Panc1 (cell line): Measurements from ENCODE around the gene CD3D. TPM values are rescaled to one million over a fixed set of nuclear protein-coding genes. Genes with fewer than 3 reads are reported as not detected.

Experiments
- ATAC-seq: fragments of 200-7000 bp; cut with Tn5 transposase; 2 replicates; pipeline ENCODE4 v1.9.1; 2020; ENCODE audit warnings: mild to moderate bottlenecking, moderate library complexity
- BruUV-seq: library from RNA; stranded (reverse); fragments of 400-500 nt; replicated peaks from 2 replicates; lab custom pipeline; 2021; lab: Mats Ljungman, UMichigan
- CTCF ChIA-PET: fragments of 300-600 bp; sonication (Branson Sonifier 250); formaldehyde crosslinking; loops from one replicate; lab custom pipeline; 2022; ENCODE audit warnings: antibody characterized with exemption; lab: Charles Lee
- POLR2A ChIA-PET: fragments of 300-600 bp; sonication (Branson Sonifier 250); formaldehyde crosslinking; loops from one replicate; lab custom pipeline; 2022; ENCODE audit warnings: antibody characterized with exemption; lab: Charles Lee
- DNase-seq: peaks from one replicate; pipeline ENCODE4 v3.0.0-alpha.2; 2010; ENCODE audit warnings: low read depth, low spot score
- H3K27ac ChIP-seq: 2 replicates; pipeline ENCODE4 v1.5.1; 2011; ENCODE audit warnings: mild to moderate bottlenecking, low read length, inconsistent platforms
- H3K27me3 ChIP-seq: fragments of 200-500 bp; sonication (Bioruptor generic); 2 replicates; pipeline ENCODE4 v1.6.0; 2014; ENCODE audit warnings: low read length, inconsistent platforms; ENCODE audit not compliant: control insufficient read depth, insufficient read depth
- H3K36me3 ChIP-seq: fragments of 200-500 bp; sonication (Bioruptor generic); 2 replicates; pipeline ENCODE4 v1.5.1; 2014; ENCODE audit warnings: inconsistent platforms, mild to moderate bottlenecking, low read length, moderate library complexity; ENCODE audit not compliant: control insufficient read depth, insufficient read depth
- H3K4me1 ChIP-seq: 2 replicates; pipeline ENCODE4 v1.5.1; 2011; ENCODE audit warnings: inconsistent platforms, mild to moderate bottlenecking, low read length, moderate library complexity; ENCODE audit not compliant: control insufficient read depth, insufficient read depth
- H3K4me3 ChIP-seq, 2 experiments: 2 replicates each; pipeline ENCODE4 v1.5.1; 2011 to 2012; ENCODE audit warnings: low read depth in 2 of 2, low read length in 2 of 2, mild to moderate bottlenecking in 2 of 2, inconsistent platforms in 1 of 2, moderate library complexity in 1 of 2
- H3K9me3 ChIP-seq: fragments of 200-500 bp; sonication (Bioruptor generic); 2 replicates; pipeline ENCODE4 v1.5.1; 2014; ENCODE audit warnings: low read depth, mild to moderate bottlenecking, inconsistent platforms, low read length, moderate library complexity; ENCODE audit not compliant: control insufficient read depth, insufficient read depth
- POLR2AphosphoS5 ChIP-seq: IDR thresholded peaks from 2 replicates; pipeline ENCODE4 v1.6.1; 2012; ENCODE audit warnings: mild to moderate bottlenecking, low read depth, low read length, moderate library complexity
- SIN3A ChIP-seq: IDR thresholded peaks from 2 replicates; pipeline ENCODE4 v1.6.1; 2012; ENCODE audit warnings: low read depth, mild to moderate bottlenecking, low read length, moderate library complexity, borderline replicate concordance; ENCODE audit not compliant: insufficient read depth
- TCF7L2 ChIP-seq: IDR thresholded peaks from 2 replicates; pipeline ENCODE4 v1.6.1; 2011; ENCODE audit warnings: mild to moderate bottlenecking, low read depth, low read length, inconsistent platforms
- in situ Hi-C: cut with HindIII; loops from 2 replicates; pipeline ENCODE4 v1.10.0; 2016; ENCODE audit warnings: low sequenced_read_pairs, low pct_unique_long_range_greater_than_20kb
- intact Hi-C: fragments of 100-400 bp; cut with micrococcal nuclease; formaldehyde crosslinking; loops from one replicate; pipeline ENCODE4 v1.10.0; 2022; ENCODE audit not compliant: unreplicated experiment
- total RNA-seq: library from RNA; stranded (reverse); gene quantifications from one replicate; pipeline ENCODE4 v1.2.1, GENCODE V29; 2021; ENCODE audit not compliant: unreplicated experiment
- TF ChIP-seq, protein P1 (sequence below): fragments of 450-650 bp; IDR thresholded peaks from 2 replicates; pipeline ENCODE4 v1.5.1; 2017; ENCODE audit warnings: mild to moderate bottlenecking
- TF ChIP-seq, protein P2 (sequence below), 2 experiments: IDR thresholded peaks; 2 replicates each; pipeline ENCODE4 v1.6.1; 2011 to 2012; ENCODE audit warnings: low read depth in 2 of 2, control low read depth in 1 of 2, low read length in 1 of 2, mild to moderate bottlenecking in 1 of 2, moderate library complexity in 1 of 2; ENCODE audit not compliant: insufficient read depth in 1 of 2

The CD3D gene
- total RNA-seq, 1 experiment from 2014 or later, result 0.39 TPM

DNA sequence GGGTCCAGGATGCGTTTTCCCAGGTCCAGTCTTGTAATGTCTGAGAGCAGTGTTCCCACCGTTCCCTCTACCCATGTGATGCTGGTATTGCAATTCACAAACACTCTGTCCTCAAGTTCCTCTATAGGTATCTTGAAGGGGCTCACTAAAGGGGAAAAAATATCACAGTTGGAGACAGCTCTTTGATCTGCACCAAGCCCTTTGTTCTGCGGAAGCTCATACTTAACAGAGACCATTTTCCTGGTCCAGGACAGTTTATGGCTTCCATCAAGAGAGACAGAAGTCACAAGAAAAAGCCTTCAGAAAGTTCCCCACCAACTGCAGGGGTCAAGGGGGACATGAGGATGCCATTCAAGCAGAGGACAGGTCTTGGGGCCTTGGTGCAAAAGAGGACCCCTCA is 2.1 kb downstream of the CD3D start:
- in situ Hi-C loops (no loop called here), intact Hi-C loops (no loop called here)
- no peak overlapping the region for H3K4me3 ChIP-seq
- H3K4me1 ChIP-seq, result no peaks in the 10 kb centered on the region
- ATAC-seq, result no peak
- ChIA-PET POLR2A (interaction anchor here (0.6 kb wide), 1 partner anchor 168 kb away, joined by 4 read pairs; no protein-coding TSS in a partner anchor), CTCF (interaction anchor here (0.6 kb wide), 1 partner anchor 333 kb away, joined by 3 read pairs; no protein-coding TSS in a partner anchor)
- no peaks in the 10 kb centered on the region for H3K36me3 ChIP-seq
- no peaks in the 10 kb centered on the region for H3K9me3 ChIP-seq
- no peak for DNase-seq
- BruUV-seq, result no TSS peak
- H3K27me3 ChIP-seq, result peaks cover 2% of the 10 kb centered on the region; the same call in 1 of the 2 replicates
- no peak overlapping the region for H3K27ac ChIP-seq
- TF ChIP-seq, protein P1, sequence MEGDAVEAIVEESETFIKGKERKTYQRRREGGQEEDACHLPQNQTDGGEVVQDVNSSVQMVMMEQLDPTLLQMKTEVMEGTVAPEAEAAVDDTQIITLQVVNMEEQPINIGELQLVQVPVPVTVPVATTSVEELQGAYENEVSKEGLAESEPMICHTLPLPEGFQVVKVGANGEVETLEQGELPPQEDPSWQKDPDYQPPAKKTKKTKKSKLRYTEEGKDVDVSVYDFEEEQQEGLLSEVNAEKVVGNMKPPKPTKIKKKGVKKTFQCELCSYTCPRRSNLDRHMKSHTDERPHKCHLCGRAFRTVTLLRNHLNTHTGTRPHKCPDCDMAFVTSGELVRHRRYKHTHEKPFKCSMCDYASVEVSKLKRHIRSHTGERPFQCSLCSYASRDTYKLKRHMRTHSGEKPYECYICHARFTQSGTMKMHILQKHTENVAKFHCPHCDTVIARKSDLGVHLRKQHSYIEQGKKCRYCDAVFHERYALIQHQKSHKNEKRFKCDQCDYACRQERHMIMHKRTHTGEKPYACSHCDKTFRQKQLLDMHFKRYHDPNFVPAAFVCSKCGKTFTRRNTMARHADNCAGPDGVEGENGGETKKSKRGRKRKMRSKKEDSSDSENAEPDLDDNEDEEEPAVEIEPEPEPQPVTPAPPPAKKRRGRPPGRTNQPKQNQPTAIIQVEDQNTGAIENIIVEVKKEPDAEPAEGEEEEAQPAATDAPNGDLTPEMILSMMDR, result no peak
- TF ChIP-seq, protein P2, sequence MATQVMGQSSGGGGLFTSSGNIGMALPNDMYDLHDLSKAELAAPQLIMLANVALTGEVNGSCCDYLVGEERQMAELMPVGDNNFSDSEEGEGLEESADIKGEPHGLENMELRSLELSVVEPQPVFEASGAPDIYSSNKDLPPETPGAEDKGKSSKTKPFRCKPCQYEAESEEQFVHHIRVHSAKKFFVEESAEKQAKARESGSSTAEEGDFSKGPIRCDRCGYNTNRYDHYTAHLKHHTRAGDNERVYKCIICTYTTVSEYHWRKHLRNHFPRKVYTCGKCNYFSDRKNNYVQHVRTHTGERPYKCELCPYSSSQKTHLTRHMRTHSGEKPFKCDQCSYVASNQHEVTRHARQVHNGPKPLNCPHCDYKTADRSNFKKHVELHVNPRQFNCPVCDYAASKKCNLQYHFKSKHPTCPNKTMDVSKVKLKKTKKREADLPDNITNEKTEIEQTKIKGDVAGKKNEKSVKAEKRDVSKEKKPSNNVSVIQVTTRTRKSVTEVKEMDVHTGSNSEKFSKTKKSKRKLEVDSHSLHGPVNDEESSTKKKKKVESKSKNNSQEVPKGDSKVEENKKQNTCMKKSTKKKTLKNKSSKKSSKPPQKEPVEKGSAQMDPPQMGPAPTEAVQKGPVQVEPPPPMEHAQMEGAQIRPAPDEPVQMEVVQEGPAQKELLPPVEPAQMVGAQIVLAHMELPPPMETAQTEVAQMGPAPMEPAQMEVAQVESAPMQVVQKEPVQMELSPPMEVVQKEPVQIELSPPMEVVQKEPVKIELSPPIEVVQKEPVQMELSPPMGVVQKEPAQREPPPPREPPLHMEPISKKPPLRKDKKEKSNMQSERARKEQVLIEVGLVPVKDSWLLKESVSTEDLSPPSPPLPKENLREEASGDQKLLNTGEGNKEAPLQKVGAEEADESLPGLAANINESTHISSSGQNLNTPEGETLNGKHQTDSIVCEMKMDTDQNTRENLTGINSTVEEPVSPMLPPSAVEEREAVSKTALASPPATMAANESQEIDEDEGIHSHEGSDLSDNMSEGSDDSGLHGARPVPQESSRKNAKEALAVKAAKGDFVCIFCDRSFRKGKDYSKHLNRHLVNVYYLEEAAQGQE (IDR thresholded peaks at IDR 0.05; ENCODE audit: insufficient read depth in 1 of 2, low read depth in 2 of 2, low read length in 1 of 2), result no peak
- no peak for TF ChIP-seq TCF7L2
- TF ChIP-seq POLR2AphosphoS5, result no peak
- TF ChIP-seq SIN3A, result no peak

DNA sequence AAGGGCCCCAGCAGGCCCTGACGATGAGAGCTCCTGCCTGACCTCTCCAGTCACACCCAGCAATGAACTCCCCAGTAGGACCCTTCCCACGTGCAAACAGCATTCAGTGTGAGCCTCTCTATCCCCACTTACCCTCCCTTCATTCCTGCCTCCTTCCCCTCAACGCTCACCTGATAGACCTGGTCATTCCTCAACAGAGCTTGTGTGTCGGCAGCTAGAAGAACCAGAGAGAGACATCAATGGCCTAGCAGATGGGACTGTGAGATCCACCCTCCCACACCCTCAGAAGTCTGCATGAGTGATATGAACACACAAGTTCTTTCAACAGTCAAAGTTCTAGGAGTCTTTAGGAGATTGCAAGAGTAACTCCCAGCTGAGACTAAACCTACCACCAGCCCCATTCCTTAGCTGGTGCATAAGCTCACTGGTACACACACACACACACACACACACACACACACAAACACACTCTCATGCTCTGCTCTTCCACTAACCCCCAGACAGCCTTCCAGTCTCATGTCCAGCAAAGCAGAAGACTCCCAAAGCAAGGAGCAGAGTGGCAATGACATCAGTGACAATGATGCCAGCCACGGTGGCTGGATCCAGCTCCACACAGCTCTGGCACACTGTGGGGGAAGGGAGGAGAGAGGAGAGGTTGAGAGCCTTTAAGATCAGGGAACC is 3.1 kb downstream of the CD3D start:
- no peaks in the 10 kb centered on the region for H3K27me3 ChIP-seq
- ChIA-PET CTCF (interaction anchor here (0.7 kb wide), 2 partner anchors 13 to 221 kb away, joined by 3 to 4 read pairs; no protein-coding TSS in a partner anchor), POLR2A (interaction anchor here (0.6 kb wide), 1 partner anchor 16 kb away, joined by 3 read pairs; no protein-coding TSS in a partner anchor)
- ATAC-seq, result no peak
- H3K9me3 ChIP-seq, result no peaks in the 10 kb centered on the region
- H3K4me3 ChIP-seq, result no peak overlapping the region
- BruUV-seq, result no TSS peak
- in situ Hi-C loops, result no loop called here
- H3K4me1 ChIP-seq, result no peaks in the 10 kb centered on the region
- DNase-seq, result no peak
- no peaks in the 10 kb centered on the region for H3K36me3 ChIP-seq
- H3K27ac ChIP-seq, result no peak overlapping the region
- intact Hi-C loops, result no loop called here
- TF ChIP-seq, protein P1, result no peak
- TF ChIP-seq SIN3A (no peak), POLR2AphosphoS5 (no peak), TCF7L2 (no peak)
